ENCODE data around the gene TTYH2. TPM values are rescaled to one million over a fixed set of nuclear protein-coding genes. Genes with fewer than 3 reads are reported as not detected.

Gene TTYH2
- total RNA-seq, 1 experiment from 2014 or later, result 4.5 TPM

DNA sequence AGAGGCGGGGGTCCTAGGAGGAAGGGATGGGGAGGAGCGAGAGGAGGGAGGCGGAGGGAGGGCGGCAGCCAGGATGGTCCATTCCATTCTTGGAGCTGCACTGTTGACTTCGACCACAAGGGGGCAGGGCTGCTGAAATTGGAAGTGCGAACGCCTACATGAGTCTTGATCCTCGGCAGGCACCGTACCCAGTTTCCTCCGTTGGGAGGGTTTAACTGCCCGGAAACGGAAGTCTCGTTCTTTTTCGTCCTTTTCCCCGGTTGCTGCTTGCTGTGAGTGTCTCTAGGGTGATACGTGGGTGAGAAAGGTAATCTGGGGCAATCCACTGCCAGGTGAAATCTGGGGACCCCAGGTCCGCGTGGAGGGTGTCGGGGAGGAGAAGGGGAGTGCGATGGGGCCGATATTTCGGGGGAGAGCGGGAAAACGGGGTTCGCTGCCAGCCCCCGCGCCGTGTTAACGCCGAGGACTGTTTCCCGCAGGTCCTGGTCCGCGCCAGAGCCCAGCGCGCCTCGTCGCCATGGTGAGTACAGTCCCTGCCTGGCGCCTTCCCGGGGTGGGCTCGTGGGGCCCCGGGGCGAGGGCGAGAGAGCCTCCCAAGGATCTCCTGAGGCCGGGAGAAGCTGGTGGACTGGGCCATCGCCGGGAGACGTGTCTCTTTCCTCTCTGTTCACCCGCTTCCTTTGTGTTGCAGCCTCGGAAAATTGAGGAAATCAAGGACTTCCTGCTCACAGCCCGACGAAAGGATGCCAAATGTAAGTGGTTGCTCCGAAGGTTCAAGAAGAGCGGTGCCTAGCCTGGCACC lies 9.7 kb upstream of the TTYH2 start, which contains the start of gene RPL38 (continued):
- TF ChIP-seq, protein P1, sequence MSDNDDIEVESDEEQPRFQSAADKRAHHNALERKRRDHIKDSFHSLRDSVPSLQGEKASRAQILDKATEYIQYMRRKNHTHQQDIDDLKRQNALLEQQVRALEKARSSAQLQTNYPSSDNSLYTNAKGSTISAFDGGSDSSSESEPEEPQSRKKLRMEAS (CRISPR knock-in tag; IDR thresholded peaks at IDR 0.05), result peak; percentile 63
- TF ChIP-seq NR2C2 (CRISPR knock-in tag; IDR thresholded peaks at IDR 0.05), result no peak
- TF ChIP-seq NFYB (CRISPR knock-in tag; conservative IDR thresholded peaks at IDR 0.05; ENCODE audit: low read depth), result no peak
- TF ChIP-seq, protein P2, sequence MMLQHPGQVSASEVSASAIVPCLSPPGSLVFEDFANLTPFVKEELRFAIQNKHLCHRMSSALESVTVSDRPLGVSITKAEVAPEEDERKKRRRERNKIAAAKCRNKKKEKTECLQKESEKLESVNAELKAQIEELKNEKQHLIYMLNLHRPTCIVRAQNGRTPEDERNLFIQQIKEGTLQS (CRISPR knock-in tag; conservative IDR thresholded peaks at IDR 0.05), result no peak
- TF ChIP-seq, protein P3, sequence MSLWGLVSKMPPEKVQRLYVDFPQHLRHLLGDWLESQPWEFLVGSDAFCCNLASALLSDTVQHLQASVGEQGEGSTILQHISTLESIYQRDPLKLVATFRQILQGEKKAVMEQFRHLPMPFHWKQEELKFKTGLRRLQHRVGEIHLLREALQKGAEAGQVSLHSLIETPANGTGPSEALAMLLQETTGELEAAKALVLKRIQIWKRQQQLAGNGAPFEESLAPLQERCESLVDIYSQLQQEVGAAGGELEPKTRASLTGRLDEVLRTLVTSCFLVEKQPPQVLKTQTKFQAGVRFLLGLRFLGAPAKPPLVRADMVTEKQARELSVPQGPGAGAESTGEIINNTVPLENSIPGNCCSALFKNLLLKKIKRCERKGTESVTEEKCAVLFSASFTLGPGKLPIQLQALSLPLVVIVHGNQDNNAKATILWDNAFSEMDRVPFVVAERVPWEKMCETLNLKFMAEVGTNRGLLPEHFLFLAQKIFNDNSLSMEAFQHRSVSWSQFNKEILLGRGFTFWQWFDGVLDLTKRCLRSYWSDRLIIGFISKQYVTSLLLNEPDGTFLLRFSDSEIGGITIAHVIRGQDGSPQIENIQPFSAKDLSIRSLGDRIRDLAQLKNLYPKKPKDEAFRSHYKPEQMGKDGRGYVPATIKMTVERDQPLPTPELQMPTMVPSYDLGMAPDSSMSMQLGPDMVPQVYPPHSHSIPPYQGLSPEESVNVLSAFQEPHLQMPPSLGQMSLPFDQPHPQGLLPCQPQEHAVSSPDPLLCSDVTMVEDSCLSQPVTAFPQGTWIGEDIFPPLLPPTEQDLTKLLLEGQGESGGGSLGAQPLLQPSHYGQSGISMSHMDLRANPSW (CRISPR knock-in tag; conservative IDR thresholded peaks at IDR 0.05; ENCODE audit: low read depth), result no peak
- TF ChIP-seq, protein P4, sequence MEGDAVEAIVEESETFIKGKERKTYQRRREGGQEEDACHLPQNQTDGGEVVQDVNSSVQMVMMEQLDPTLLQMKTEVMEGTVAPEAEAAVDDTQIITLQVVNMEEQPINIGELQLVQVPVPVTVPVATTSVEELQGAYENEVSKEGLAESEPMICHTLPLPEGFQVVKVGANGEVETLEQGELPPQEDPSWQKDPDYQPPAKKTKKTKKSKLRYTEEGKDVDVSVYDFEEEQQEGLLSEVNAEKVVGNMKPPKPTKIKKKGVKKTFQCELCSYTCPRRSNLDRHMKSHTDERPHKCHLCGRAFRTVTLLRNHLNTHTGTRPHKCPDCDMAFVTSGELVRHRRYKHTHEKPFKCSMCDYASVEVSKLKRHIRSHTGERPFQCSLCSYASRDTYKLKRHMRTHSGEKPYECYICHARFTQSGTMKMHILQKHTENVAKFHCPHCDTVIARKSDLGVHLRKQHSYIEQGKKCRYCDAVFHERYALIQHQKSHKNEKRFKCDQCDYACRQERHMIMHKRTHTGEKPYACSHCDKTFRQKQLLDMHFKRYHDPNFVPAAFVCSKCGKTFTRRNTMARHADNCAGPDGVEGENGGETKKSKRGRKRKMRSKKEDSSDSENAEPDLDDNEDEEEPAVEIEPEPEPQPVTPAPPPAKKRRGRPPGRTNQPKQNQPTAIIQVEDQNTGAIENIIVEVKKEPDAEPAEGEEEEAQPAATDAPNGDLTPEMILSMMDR (IDR thresholded peaks at IDR 0.05), result peak; percentile 91
- TF ChIP-seq, protein P5, sequence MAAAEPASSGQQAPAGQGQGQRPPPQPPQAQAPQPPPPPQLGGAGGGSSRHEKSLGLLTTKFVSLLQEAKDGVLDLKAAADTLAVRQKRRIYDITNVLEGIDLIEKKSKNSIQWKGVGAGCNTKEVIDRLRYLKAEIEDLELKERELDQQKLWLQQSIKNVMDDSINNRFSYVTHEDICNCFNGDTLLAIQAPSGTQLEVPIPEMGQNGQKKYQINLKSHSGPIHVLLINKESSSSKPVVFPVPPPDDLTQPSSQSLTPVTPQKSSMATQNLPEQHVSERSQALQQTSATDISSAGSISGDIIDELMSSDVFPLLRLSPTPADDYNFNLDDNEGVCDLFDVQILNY (CRISPR knock-in tag; IDR thresholded peaks at IDR 0.05), result no peak
- no peak for TF ChIP-seq NR3C1 (CRISPR knock-in tag; conservative IDR thresholded peaks at IDR 0.05; ENCODE audit: low read depth)
- no peak for TF ChIP-seq RELA (CRISPR knock-in tag; IDR thresholded peaks at IDR 0.05; ENCODE audit: borderline replicate concordance)
- TF ChIP-seq JUN (CRISPR knock-in tag; IDR thresholded peaks at IDR 0.05), result no peak
- TF ChIP-seq, protein P6, sequence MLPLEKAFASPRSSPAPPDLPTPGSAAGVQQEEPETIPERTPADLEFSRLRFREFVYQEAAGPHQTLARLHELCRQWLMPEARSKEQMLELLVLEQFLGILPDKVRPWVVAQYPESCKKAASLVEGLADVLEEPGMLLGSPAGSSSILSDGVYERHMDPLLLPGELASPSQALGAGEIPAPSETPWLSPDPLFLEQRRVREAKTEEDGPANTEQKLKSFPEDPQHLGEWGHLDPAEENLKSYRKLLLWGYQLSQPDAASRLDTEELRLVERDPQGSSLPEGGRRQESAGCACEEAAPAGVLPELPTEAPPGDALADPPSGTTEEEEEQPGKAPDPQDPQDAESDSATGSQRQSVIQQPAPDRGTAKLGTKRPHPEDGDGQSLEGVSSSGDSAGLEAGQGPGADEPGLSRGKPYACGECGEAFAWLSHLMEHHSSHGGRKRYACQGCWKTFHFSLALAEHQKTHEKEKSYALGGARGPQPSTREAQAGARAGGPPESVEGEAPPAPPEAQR (CRISPR knock-in tag; IDR thresholded peaks at IDR 0.05), result no peak
- TF ChIP-seq ELF4 (CRISPR knock-in tag; IDR thresholded peaks at IDR 0.05; ENCODE audit: low read depth), result no peak
- TF ChIP-seq, protein P7, sequence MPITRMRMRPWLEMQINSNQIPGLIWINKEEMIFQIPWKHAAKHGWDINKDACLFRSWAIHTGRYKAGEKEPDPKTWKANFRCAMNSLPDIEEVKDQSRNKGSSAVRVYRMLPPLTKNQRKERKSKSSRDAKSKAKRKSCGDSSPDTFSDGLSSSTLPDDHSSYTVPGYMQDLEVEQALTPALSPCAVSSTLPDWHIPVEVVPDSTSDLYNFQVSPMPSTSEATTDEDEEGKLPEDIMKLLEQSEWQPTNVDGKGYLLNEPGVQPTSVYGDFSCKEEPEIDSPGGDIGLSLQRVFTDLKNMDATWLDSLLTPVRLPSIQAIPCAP (CRISPR knock-in tag; IDR thresholded peaks at IDR 0.05), result 0 out of 2 replicates have a peak, but pooled peaks have one; percentile 63
- TF ChIP-seq, protein P8, sequence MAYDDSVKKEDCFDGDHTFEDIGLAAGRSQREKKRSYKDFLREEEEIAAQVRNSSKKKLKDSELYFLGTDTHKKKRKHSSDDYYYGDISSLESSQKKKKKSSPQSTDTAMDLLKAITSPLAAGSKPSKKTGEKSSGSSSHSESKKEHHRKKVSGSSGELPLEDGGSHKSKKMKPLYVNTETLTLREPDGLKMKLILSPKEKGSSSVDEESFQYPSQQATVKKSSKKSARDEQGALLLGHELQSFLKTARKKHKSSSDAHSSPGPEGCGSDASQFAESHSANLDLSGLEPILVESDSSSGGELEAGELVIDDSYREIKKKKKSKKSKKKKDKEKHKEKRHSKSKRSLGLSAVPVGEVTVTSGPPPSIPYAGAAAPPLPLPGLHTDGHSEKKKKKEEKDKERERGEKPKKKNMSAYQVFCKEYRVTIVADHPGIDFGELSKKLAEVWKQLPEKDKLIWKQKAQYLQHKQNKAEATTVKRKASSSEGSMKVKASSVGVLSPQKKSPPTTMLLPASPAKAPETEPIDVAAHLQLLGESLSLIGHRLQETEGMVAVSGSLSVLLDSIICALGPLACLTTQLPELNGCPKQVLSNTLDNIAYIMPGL (CRISPR knock-in tag; IDR thresholded peaks at IDR 0.05), result peak; percentile 50; the same call in 1 of the 2 replicates
- TF ChIP-seq, protein P9, sequence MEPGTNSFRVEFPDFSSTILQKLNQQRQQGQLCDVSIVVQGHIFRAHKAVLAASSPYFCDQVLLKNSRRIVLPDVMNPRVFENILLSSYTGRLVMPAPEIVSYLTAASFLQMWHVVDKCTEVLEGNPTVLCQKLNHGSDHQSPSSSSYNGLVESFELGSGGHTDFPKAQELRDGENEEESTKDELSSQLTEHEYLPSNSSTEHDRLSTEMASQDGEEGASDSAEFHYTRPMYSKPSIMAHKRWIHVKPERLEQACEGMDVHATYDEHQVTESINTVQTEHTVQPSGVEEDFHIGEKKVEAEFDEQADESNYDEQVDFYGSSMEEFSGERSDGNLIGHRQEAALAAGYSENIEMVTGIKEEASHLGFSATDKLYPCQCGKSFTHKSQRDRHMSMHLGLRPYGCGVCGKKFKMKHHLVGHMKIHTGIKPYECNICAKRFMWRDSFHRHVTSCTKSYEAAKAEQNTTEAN (CRISPR knock-in tag; IDR thresholded peaks at IDR 0.05), result no peak
- no peak for TF ChIP-seq ZNF121 (CRISPR knock-in tag; IDR thresholded peaks at IDR 0.05)
- TF ChIP-seq ZBTB21 (CRISPR knock-in tag; IDR thresholded peaks at IDR 0.05; ENCODE audit: borderline replicate concordance), result no peak
- TF ChIP-seq CBFB (CRISPR knock-in tag; IDR thresholded peaks at IDR 0.05; ENCODE audit: low read depth), result no peak
- no peak for TF ChIP-seq SOX15 (CRISPR knock-in tag; IDR thresholded peaks at IDR 0.05)
- no peak; the same call in 1 of the 2 replicates for TF ChIP-seq NFE2L1 (CRISPR knock-in tag; IDR thresholded peaks at IDR 0.05)
- TF ChIP-seq SP1 (CRISPR knock-in tag; conservative IDR thresholded peaks at IDR 0.05), result peak; percentile 90
- TF ChIP-seq, protein P10, sequence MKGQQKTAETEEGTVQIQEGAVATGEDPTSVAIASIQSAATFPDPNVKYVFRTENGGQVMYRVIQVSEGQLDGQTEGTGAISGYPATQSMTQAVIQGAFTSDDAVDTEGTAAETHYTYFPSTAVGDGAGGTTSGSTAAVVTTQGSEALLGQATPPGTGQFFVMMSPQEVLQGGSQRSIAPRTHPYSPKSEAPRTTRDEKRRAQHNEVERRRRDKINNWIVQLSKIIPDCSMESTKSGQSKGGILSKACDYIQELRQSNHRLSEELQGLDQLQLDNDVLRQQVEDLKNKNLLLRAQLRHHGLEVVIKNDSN (CRISPR knock-in tag; IDR thresholded peaks at IDR 0.05), result no peak; the same call in 1 of the 2 replicates
- no peak for TF ChIP-seq SMAD4 (CRISPR knock-in tag; IDR thresholded peaks at IDR 0.05)
- TF ChIP-seq, protein P11, sequence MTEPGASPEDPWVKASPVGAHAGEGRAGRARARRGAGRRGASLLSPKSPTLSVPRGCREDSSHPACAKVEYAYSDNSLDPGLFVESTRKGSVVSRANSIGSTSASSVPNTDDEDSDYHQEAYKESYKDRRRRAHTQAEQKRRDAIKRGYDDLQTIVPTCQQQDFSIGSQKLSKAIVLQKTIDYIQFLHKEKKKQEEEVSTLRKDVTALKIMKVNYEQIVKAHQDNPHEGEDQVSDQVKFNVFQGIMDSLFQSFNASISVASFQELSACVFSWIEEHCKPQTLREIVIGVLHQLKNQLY (CRISPR knock-in tag; IDR thresholded peaks at IDR 0.05), result no peak
- no peak for TF ChIP-seq FOXJ3 (CRISPR knock-in tag; IDR thresholded peaks at IDR 0.05; ENCODE audit: borderline replicate concordance)

Data from WTC11 (cell line).